ENCODE data around the gene AGBL2. TPM values are rescaled to one million over a fixed set of nuclear protein-coding genes. Genes with fewer than 3 reads are reported as not detected.
"Not testable (repeated sequence)": the region's sequence is repeated elsewhere in the genome, so short reads cannot be mapped to it uniquely, and the experiment has no call there.

AGBL2 gene
- total RNA-seq: under 1 TPM in 1 of 2 donors, not detected in 1; 0.95 TPM

GRCh38 chr11:47715082-47715669, at the start of gene AGBL2:
Gene AGBL2, minus strand, starts transcription at chr11:47715369. Its CDS starts 719 bp downstream, at chr11:47714650.
- ATAC-seq (ENCODE audit: insufficient number of reproducible peaks, low FRiP score, low read depth): no peak
- Histone ChIP-seq H3K27me3 (replicated peaks; ENCODE audit: insufficient read depth) (no peaks in the 10 kb centered on the region), H3K9me3 (no peaks in the 10 kb centered on the region), H3K4me3 (peak within 1 kb of the TSS; percentile 78), H3K4me1 (ENCODE audit: control insufficient read depth in 1 of 2, low read depth in 2 of 2) (peaks cover 0 to 3% of the 10 kb centered on the region in 2 donors), H3K27ac (peak within 1 kb of the TSS; percentile 35 to 36), H3K36me3 (peaks cover 27% of the 10 kb centered on the region)
- DNase-seq (ENCODE audit: low spot score): peak; percentile 26
- TF ChIP-seq CTCF (IDR thresholded peaks at IDR 0.05): no peak

- not testable (repeated sequence) for ATAC-seq (ENCODE audit: insufficient number of reproducible peaks, low FRiP score, low read depth); H3K27ac ChIP-seq; H3K9me3 ChIP-seq; H3K4me3 ChIP-seq; H3K4me1 ChIP-seq (ENCODE audit: control insufficient read depth in 1 of 2, low read depth in 2 of 2); H3K27me3 ChIP-seq (replicated peaks; ENCODE audit: insufficient read depth); DNase-seq (ENCODE audit: low spot score)
- peaks cover 49% of the 10 kb centered on the region for H3K36me3 ChIP-seq
Observed at GRCh38 chr11:47759291-47759690, 44.1 kb upstream of the AGBL2 start.

- no peak overlapping the region for H3K27ac ChIP-seq
- no peaks in the 10 kb centered on the region for H3K4me1 ChIP-seq (ENCODE audit: control insufficient read depth in 1 of 2, low read depth in 2 of 2)
- DNase-seq (ENCODE audit: low spot score) (no peak), ATAC-seq (ENCODE audit: insufficient number of reproducible peaks, low FRiP score, low read depth) (no peak)
- no peaks in the 10 kb centered on the region for H3K27me3 ChIP-seq (replicated peaks; ENCODE audit: insufficient read depth)
- peaks cover 59% of the 10 kb centered on the region for H3K36me3 ChIP-seq
- TF ChIP-seq CTCF (IDR thresholded peaks at IDR 0.05): no peak
- H3K9me3 ChIP-seq: no peaks in the 10 kb centered on the region
- no peak overlapping the region for H3K4me3 ChIP-seq
Observed at GRCh38 chr11:47756208-47756607, 41.0 kb upstream of the AGBL2 start.

GRCh38 chr11:47750725-47751124, 35.6 kb upstream of the AGBL2 start:
- Histone ChIP-seq H3K36me3 (peaks cover 71% of the 10 kb centered on the region), H3K4me1 (ENCODE audit: control insufficient read depth in 1 of 2, low read depth in 2 of 2) (no peaks in the 10 kb centered on the region), H3K4me3 (no peak overlapping the region), H3K9me3 (no peaks in the 10 kb centered on the region), H3K27me3 (replicated peaks; ENCODE audit: insufficient read depth) (no peaks in the 10 kb centered on the region), H3K27ac (no peak overlapping the region)
- ATAC-seq (ENCODE audit: insufficient number of reproducible peaks, low FRiP score, low read depth): no peak
- DNase-seq (ENCODE audit: low spot score): no peak
- no peak for TF ChIP-seq CTCF (IDR thresholded peaks at IDR 0.05)

- H3K4me1 ChIP-seq (ENCODE audit: control insufficient read depth in 1 of 2, low read depth in 2 of 2); H3K27ac ChIP-seq; H3K9me3 ChIP-seq; DNase-seq (ENCODE audit: low spot score); H3K4me3 ChIP-seq; H3K27me3 ChIP-seq (replicated peaks; ENCODE audit: insufficient read depth); ATAC-seq (ENCODE audit: insufficient number of reproducible peaks, low FRiP score, low read depth): not testable (repeated sequence)
- H3K36me3 ChIP-seq: peaks cover 83% of the 10 kb centered on the region
Observed at GRCh38 chr11:47742494-47742893, 27.3 kb upstream of the AGBL2 start.

GRCh38 chr11:47737817-47738216, 22.6 kb upstream of the AGBL2 start:
- not testable (repeated sequence) for H3K4me3 ChIP-seq; H3K9me3 ChIP-seq; H3K27me3 ChIP-seq (replicated peaks; ENCODE audit: insufficient read depth); H3K4me1 ChIP-seq (ENCODE audit: control insufficient read depth in 1 of 2, low read depth in 2 of 2); H3K27ac ChIP-seq; DNase-seq (ENCODE audit: low spot score); ATAC-seq (ENCODE audit: insufficient number of reproducible peaks, low FRiP score, low read depth)
- peaks cover 73% of the 10 kb centered on the region for H3K36me3 ChIP-seq

GRCh38 chr11:47732271-47732670, 17.1 kb upstream of the AGBL2 start:
- H3K4me3 ChIP-seq: no peak overlapping the region
- ATAC-seq (ENCODE audit: insufficient number of reproducible peaks, low FRiP score, low read depth) (no peak), DNase-seq (ENCODE audit: low spot score) (no peak)
- no peaks in the 10 kb centered on the region for H3K9me3 ChIP-seq
- peaks cover 84% of the 10 kb centered on the region for H3K36me3 ChIP-seq
- no peak overlapping the region for H3K27ac ChIP-seq
- no peak for TF ChIP-seq CTCF (IDR thresholded peaks at IDR 0.05)
- no peaks in the 10 kb centered on the region for H3K27me3 ChIP-seq (replicated peaks; ENCODE audit: insufficient read depth)
- H3K4me1 ChIP-seq (ENCODE audit: control insufficient read depth in 1 of 2, low read depth in 2 of 2): no peaks in the 10 kb centered on the region
